Adrenal gland (tissue), 12 donors: ENCODE results near the gene RPS8. TPM values are rescaled to one million over a fixed set of nuclear protein-coding genes. Genes with fewer than 3 reads are reported as not detected.
A peak's percentile ranks its signal among the peaks of the same experiment; 100 is the strongest.

Experiments used
- DNase-seq, 7 donors: peaks; one replicate each; pipeline ENCODE4 v3.0.0-alpha.2; 2019 to 2020
- H3K27ac ChIP-seq, 5 donors: fragments of 200-600 bp; sonication (generic) in 4 of 5; 1 replicate in 3 of 5; 2 replicates in 2 of 5; pipeline versions ENCODE4 v1.5.1 to v1.8.0; 2016 to 2020; ENCODE audit warnings: mild to moderate bottlenecking in 1 of 5
- H3K27me3 ChIP-seq: fragments of 200-600 bp; 2 replicates; pipeline ENCODE4 v1.8.0; 2021
- H3K36me3 ChIP-seq, 2 donors: fragments of 200-600 bp; replicated peaks in 1 of 2; 1 replicate in 1 of 2; 2 replicates in 1 of 2; pipeline versions ENCODE4 v1.5.1 to v1.8.0; 2018 to 2022
- H3K4me1 ChIP-seq, 2 donors: fragments of 200-600 bp; replicated peaks in 1 of 2; 1 replicate in 1 of 2; 2 replicates in 1 of 2; pipeline versions ENCODE4 v1.5.1 to v1.8.0; 2018 to 2021
- H3K4me3 ChIP-seq, 4 donors: fragments of 200-600 bp; sonication (generic) in 3 of 4; one replicate each; pipeline ENCODE4 v1.5.1; 2016 to 2018
- H3K9me3 ChIP-seq, 3 donors: fragments of 200-600 bp; sonication (generic) in 1 of 3; replicated peaks in 1 of 3; 1 replicate in 2 of 3; 2 replicates in 1 of 3; pipeline versions ENCODE4 v1.5.1 to v1.8.0; 2016 to 2021
- POLR2A ChIP-seq, 2 donors: fragments of 450-650 bp; IDR thresholded peaks; one replicate each; pipeline ENCODE4 v1.6.1; 2017; ENCODE audit warnings: antibody characterized with exemption in 2 of 2, mild to moderate bottlenecking in 2 of 2, moderate library complexity in 1 of 2
- WGBS, 4 donors: extraction: QIAGEN DNeasy Blood & Tissue Kit in 2 of 4; methylation state at CpG; one replicate each; pipeline versions ENCODE4 v1.1.5 to v1.1.7; 2013 to 2017; 5-methylcytosine and 5-hydroxymethylcytosine counted together
- intact Hi-C, 2 donors: fragments of 100-400 bp; cut with DNase I; formaldehyde crosslinking; loops; one replicate each; pipeline versions ENCODE4 v1.14.1 to v1.15.0; 2022 to 2023
- polyA plus RNA-seq, 3 donors: library from polyadenylated mRNA; stranded (reverse); fragments of 200-250 nt in 2 of 3; fragments of 350-450 nt in 1 of 3; fragmentation: Illumina TruSeq in 1 of 3; extraction: RNeasy Lipid Tissue Mini Kit (QIAGEN cat#74804) in 1 of 3; gene quantifications; one replicate each; pipeline ENCODE4 v1.2.3, GENCODE V29; 2013 to 2014
- total RNA-seq, 9 donors: library from RNA; depleted of rRNA in 4 of 9; stranded (reverse); fragments of >200 nt in 4 of 9; fragments of 120-200 nt in 1 of 9; fragmentation: NEBNext Ultra II Directional in 1 of 9; extraction: Animal tissue kit (Norgen Biotek cat#: 25700) in 1 of 9; gene quantifications; one replicate each; pipeline versions ENCODE4 v1.1.0 to v1.2.4, GENCODE V29; 2013 to 2023
- TF ChIP-seq, protein P1 (sequence below), 6 experiments: fragments of 450-650 bp in 4 of 6; fragments of 200-600 bp in 2 of 6; sonication (generic) in 1 of 6; IDR thresholded peaks; 1 replicate in 5 of 6; 2 replicates in 1 of 6; pipeline versions ENCODE4 v1.5.1 to v1.8.0; 2016 to 2021; ENCODE audit warnings: antibody characterized with exemption in 6 of 6, mild to moderate bottlenecking in 2 of 6, moderate library complexity in 1 of 6
- donor health status: healthy with polysubstance abuse.
- donor health status: Bipolar disorder and iron deficiency.
- donor health status: DM: yes; HTN: yes; CAD: no.
- donor health status: DM: no; HTN: no; CAD: no.
- donor health status: DM: no; HTN: no; CAD: no.
- donor health status: DM: yes; HTN: yes; CAD: no.

The RPS8 gene
- total and polyA plus RNA-seq, 12 donors: 1,508 to 3,127 (median 2,474) TPM

DNA sequence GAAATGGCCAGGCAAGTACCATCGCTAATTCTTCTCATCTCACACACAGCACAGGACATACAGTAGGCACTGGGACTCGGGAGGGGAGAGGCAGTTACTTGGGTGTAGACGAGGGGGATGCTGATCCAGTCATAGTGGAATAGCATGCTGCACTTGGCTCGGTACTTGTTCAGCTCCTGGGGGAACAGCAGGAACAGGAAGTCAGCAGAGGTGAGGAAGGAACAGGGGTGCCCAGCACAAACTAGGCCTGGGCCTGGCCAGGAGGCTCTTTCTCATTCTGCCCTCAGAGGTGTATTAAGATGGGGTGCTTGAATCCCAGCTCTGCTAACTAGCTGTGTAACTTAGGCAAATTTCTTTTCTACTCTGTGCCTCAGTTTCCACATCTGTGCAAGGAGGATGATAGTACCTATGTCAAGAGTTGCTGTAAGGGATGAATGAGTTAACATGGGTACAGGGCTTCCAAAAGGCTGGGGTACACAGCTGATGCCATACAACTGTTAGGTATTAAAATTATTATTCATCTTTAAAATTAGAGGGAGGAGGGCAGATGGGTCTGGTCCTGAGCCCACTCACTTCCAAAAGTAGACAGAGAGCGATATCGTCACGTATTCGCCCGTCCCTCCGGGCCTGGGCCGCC, 10.3 kb downstream of the RPS8 start:
- TF ChIP-seq, protein P1, sequence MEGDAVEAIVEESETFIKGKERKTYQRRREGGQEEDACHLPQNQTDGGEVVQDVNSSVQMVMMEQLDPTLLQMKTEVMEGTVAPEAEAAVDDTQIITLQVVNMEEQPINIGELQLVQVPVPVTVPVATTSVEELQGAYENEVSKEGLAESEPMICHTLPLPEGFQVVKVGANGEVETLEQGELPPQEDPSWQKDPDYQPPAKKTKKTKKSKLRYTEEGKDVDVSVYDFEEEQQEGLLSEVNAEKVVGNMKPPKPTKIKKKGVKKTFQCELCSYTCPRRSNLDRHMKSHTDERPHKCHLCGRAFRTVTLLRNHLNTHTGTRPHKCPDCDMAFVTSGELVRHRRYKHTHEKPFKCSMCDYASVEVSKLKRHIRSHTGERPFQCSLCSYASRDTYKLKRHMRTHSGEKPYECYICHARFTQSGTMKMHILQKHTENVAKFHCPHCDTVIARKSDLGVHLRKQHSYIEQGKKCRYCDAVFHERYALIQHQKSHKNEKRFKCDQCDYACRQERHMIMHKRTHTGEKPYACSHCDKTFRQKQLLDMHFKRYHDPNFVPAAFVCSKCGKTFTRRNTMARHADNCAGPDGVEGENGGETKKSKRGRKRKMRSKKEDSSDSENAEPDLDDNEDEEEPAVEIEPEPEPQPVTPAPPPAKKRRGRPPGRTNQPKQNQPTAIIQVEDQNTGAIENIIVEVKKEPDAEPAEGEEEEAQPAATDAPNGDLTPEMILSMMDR (IDR thresholded peaks at IDR 0.05): no peak
- peaks cover 0 to 9% of the 10 kb centered on the region in 2 donors for H3K36me3 ChIP-seq
- no peaks in the 10 kb centered on the region for H3K9me3 ChIP-seq
- peaks cover 11 to 25% of the 10 kb centered on the region in 2 donors for H3K4me1 ChIP-seq
- intact Hi-C loops: loop anchor here in 1 of 2 donors (10.0 kb wide), 1 partner anchor 51 kb away; the partner anchor contains the start of genes KIF2C and RNU5D-1
- no peak overlapping the region for H3K27ac ChIP-seq
- 39 to 42% (median 40%) methylated on average over 10 to 11 of the region's 11 CpGs for WGBS, 4 donors
- no peaks in the 10 kb centered on the region for H3K27me3 ChIP-seq
- H3K4me3 ChIP-seq: peak overlapping the region in 2 of 4 donors; percentile 27 to 56
- DNase-seq: no peak

DNA sequence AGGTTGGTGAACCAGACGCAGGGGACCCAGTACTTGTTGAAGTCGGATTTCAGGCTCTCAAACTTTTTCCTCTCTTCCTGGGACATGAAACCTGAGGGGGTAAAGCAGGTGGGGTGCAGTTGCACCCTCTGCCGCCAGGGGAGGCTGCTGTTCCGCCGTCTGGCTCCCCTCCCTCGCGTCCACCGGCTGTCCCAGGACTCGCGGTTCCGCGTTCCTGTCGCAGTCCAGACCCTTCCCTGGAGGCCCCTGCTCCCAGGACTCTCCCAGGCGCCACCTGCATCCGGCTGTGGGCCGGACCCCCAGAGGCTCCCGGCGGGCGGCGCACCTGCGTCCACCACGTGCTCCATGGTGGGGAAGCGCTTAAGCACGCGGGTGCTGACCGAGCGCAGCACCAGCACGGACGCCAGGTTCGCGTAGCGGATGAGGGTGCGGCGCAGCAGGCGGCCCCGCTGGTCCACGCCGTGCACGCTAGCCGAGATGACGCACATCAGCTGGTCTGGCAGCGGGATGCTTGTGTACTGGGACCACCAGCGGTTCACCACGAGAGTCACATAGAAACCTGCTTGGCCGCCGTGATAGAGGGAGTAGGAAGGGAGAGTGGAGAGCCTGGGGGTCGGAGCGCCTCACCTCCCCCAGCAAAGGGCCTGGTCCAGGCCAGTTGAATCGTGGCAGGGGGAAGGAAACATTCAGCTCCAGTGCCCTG, 10.9 kb downstream of the RPS8 start:
- Histone ChIP-seq H3K27ac (peak overlapping the region in 2 of 5 donors; percentile 55 to 60), H3K4me3 (peak overlapping the region in 2 of 4 donors; percentile 27 to 56), H3K36me3 (peaks cover 0 to 3% of the 10 kb centered on the region in 2 donors), H3K4me1 (peaks cover 11 to 25% of the 10 kb centered on the region in 2 donors), H3K27me3 (no peaks in the 10 kb centered on the region), H3K9me3 (no peaks in the 10 kb centered on the region)
- TF ChIP-seq, protein P1 (IDR thresholded peaks at IDR 0.05): peak; percentile 98 to 99 (median 99)
- no peak for TF ChIP-seq POLR2A (IDR thresholded peaks at IDR 0.05)
- intact Hi-C loops: loop anchor here in 1 of 2 donors (10.0 kb wide), 1 partner anchor 51 kb away; the partner anchor contains the start of genes KIF2C and RNU5D-1
- peak in 6 of 7 donors; percentile 70 to 81 (median 74) for DNase-seq
- 3 to 20% (median 5%) methylated on average over 3 to 49 of the region's 49 CpGs for WGBS, 4 donors

DNA sequence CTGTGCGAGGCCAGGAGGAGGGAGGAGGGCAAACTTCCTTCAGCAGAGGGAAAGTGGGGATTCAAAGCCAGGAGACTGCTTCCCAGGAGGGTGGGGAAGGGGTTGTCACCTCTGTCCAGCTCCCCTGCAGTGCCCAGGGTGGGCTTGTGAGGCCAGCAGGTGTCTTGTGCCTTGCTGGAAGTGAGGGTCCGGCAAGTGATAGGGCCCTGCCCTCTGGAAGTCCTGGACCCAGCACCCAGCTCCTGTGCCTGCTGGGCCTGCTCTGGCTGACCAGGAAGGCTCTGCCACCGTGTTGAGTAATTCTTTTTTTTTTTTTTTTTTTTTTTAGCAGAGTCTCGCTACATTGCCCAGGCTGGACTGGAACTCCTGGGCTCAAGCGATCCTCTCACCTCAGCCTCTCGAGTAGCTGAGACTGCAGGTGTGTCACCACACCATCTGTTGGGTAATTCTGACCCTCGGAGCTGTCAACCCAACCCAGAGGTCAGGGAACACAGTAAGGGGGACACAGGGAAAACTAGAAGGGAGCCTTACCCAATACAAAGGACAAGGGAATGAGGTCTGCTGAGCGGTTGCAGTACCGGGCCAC, 11.6 kb downstream of the RPS8 start:
- Histone ChIP-seq H3K27ac (peak overlapping the region in 2 of 5 donors; percentile 55 to 60), H3K36me3 (no peaks in the 10 kb centered on the region), H3K4me1 (peaks cover 11 to 25% of the 10 kb centered on the region in 2 donors), H3K27me3 (no peaks in the 10 kb centered on the region), H3K9me3 (no peaks in the 10 kb centered on the region), H3K4me3 (no peak overlapping the region)
- TF ChIP-seq POLR2A (IDR thresholded peaks at IDR 0.05): no peak
- TF ChIP-seq, protein P1 (IDR thresholded peaks at IDR 0.05): no peak
- 78 to 83% (median 80%) methylated on average over 8 to 9 of the region's 9 CpGs for WGBS, 4 donors
- DNase-seq: no peak
- intact Hi-C loops: loop anchor here in 1 of 2 donors (10.0 kb wide), 1 partner anchor 52 kb away; the partner anchor contains the start of genes KIF2C and RNU5D-1

DNA sequence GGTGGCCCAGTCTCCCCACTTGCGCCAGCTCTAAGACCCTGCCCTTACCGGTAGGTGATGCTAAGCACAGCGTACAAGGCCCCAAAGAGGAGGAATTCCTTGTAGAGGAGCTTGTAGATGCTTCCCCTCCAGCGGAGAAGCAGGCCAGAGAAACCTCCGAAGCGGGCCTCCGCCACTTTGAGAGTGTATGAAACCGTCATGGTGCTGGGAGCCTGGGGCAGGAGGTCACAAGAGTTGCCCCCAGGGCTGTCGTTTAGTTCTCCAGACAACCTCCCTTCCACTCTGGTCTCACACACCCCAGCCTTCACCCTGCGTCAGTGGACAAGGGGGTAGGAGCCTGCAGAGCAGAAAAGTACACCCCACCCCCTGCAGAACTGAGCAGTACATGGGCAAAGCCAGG, 12.2 kb downstream of the RPS8 start:
- TF ChIP-seq, protein P1 (IDR thresholded peaks at IDR 0.05): no peak
- no peak for TF ChIP-seq POLR2A (IDR thresholded peaks at IDR 0.05)
- intact Hi-C loops: loop anchor here in 1 of 2 donors (10.0 kb wide), 1 partner anchor 53 kb away; the partner anchor contains the start of genes KIF2C and RNU5D-1
- Histone ChIP-seq H3K27ac (no peak overlapping the region), H3K4me3 (no peak overlapping the region), H3K36me3 (no peaks in the 10 kb centered on the region), H3K9me3 (no peaks in the 10 kb centered on the region), H3K27me3 (no peaks in the 10 kb centered on the region), H3K4me1 (peaks cover 11 to 25% of the 10 kb centered on the region in 2 donors)
- DNase-seq: no peak
- WGBS, 4 donors: 88 to 97% (median 94%) methylated on average over 5 to 10 of the region's 10 CpGs
